Common myeloid progenitor, CD34-positive (primary cell): ENCODE data around the gene ATG2A.

Experiments used
- CTCF ChIA-PET: fragments of 350-600 bp; sonication (Branson Sonifier 250); formaldehyde crosslinking; loops from one replicate; lab custom pipeline; 2021; ENCODE audit warnings: antibody characterized with exemption; lab: Charles Lee
- POLR2A ChIA-PET: fragments of 350-600 bp; sonication (Branson Sonifier 250); formaldehyde crosslinking; loops from one replicate; lab custom pipeline; 2021; ENCODE audit warnings: antibody characterized with exemption; lab: Charles Lee
- DNase-seq, 3 donors: peaks; one replicate each; pipeline versions ENCODE4 v3.0.0 to v3.0.0-alpha.2; 2013
- H3K27ac ChIP-seq, 2 experiments: 1 replicate in 1 of 2; 2 replicates in 1 of 2; pipeline ENCODE4 v1.7.0; 2013; ENCODE audit warnings: inconsistent platforms in 2 of 2, low read length in 2 of 2, mild to moderate bottlenecking in 2 of 2, low read depth in 1 of 2, moderate library complexity in 1 of 2; ENCODE audit not compliant: severe bottlenecking in 2 of 2, insufficient read depth in 1 of 2, poor library complexity in 1 of 2
- H3K27me3 ChIP-seq, 5 experiments: replicated peaks in 2 of 5; 1 replicate in 3 of 5; 2 replicates in 2 of 5; pipeline versions ENCODE4 v1.6.1 to v1.7.0; 2013; ENCODE audit warnings: low read length in 4 of 5, mild to moderate bottlenecking in 2 of 5, moderate library complexity in 2 of 5, inconsistent platforms in 1 of 5; ENCODE audit not compliant: insufficient read depth in 5 of 5, control insufficient read depth in 4 of 5
- H3K36me3 ChIP-seq, 4 experiments: 1 replicate in 2 of 4; 2 replicates in 2 of 4; pipeline versions ENCODE4 v1.6.1 to v1.7.0; 2013; ENCODE audit warnings: low read length in 3 of 4, control low read depth in 1 of 4, mild to moderate bottlenecking in 1 of 4; ENCODE audit not compliant: control insufficient read depth in 4 of 4, insufficient read depth in 4 of 4
- H3K4me1 ChIP-seq, 4 experiments: 1 replicate in 3 of 4; 2 replicates in 1 of 4; pipeline versions ENCODE4 v1.6.1 to v1.7.1; 2013; ENCODE audit warnings: low read length in 3 of 4, mild to moderate bottlenecking in 3 of 4, control low read depth in 1 of 4, inconsistent platforms in 1 of 4, moderate library complexity in 1 of 4; ENCODE audit not compliant: control insufficient read depth in 4 of 4, insufficient read depth in 4 of 4; ENCODE audit errors: control extremely low read depth in 1 of 4
- H3K4me3 ChIP-seq, 7 experiments: 1 replicate in 4 of 7; 2 replicates in 3 of 7; pipeline versions ENCODE4 v1.5.1 to v1.7.0; 2013; ENCODE audit warnings: mild to moderate bottlenecking in 7 of 7, low read length in 6 of 7, moderate library complexity in 6 of 7, inconsistent platforms in 2 of 7, low read depth in 2 of 7, control low read depth in 1 of 7; ENCODE audit not compliant: insufficient read depth in 4 of 7, control insufficient read depth in 1 of 7; ENCODE audit errors: extremely low read depth in 1 of 7
- H3K9me3 ChIP-seq, 5 experiments: 1 replicate in 4 of 5; 2 replicates in 1 of 5; pipeline versions ENCODE4 v1.6.1 to v1.7.1; 2013; ENCODE audit warnings: low read length in 4 of 5, mild to moderate bottlenecking in 2 of 5, inconsistent platforms in 1 of 5, low read depth in 1 of 5, moderate library complexity in 1 of 5; ENCODE audit not compliant: control insufficient read depth in 4 of 5, insufficient read depth in 2 of 5; ENCODE audit errors: control extremely low read depth in 1 of 5
- WGBS: methylation state at CpG from one replicate; pipeline ENCODE4 v1.1.5; 2013; ENCODE audit not compliant: insufficient coverage; 5-methylcytosine and 5-hydroxymethylcytosine counted together

The ATG2A gene

GRCh38 chr11:64947208-64947814 is 30.3 kb upstream of the ATG2A start:
- ChIA-PET CTCF (interaction anchor here (1.9 kb wide), 1 partner anchor 10 kb away, joined by 5 read pairs; no protein-coding TSS in a partner anchor), POLR2A (interaction anchor here (0.6 kb wide), 2 partner anchors 36 to 152 kb away, joined by 3 read pairs; no protein-coding TSS in a partner anchor)
- Histone ChIP-seq H3K4me3 (no peak overlapping the region), H3K36me3 (no peaks in the 10 kb centered on the region), H3K27me3 (peaks cover 0 to 18% (median 0%) of the 10 kb centered on the region in 5 experiments), H3K27ac (no peak overlapping the region), H3K4me1 (no peaks in the 10 kb centered on the region), H3K9me3 (no peaks in the 10 kb centered on the region)
- 87% methylated on average over 5 of the region's 5 CpGs for WGBS
- no peak for DNase-seq

- no peak for DNase-seq
- CTCF ChIA-PET, result interaction anchor here (0.8 to 1.5 kb wide), 4 partner anchors 10 to 60 kb away, joined by 3 to 5 read pairs (median 3); partner anchors contain the start of gene BATF2
- H3K9me3 ChIP-seq, result no peaks in the 10 kb centered on the region
- H3K27me3 ChIP-seq, result peaks cover 0 to 4% (median 0%) of the 10 kb centered on the region in 5 experiments
- no peaks in the 10 kb centered on the region for H3K4me1 ChIP-seq
- no peak overlapping the region for H3K4me3 ChIP-seq
- H3K27ac ChIP-seq, result no peak overlapping the region
- POLR2A ChIA-PET, result no interaction called here
- 93% methylated on average over 4 of the region's 4 CpGs for WGBS
- H3K36me3 ChIP-seq, result peaks cover 0 to 7% (median 4%) of the 10 kb centered on the region in 4 experiments
Measured at GRCh38 chr11:64936539-64936938, 19.5 kb upstream of the ATG2A start.

GRCh38 chr11:64935359-64936081 is 18.5 kb upstream of the ATG2A start, which contains the start of gene GPHA2:
Gene GPHA2 (minus strand): TSS chr11:64935893. CDS start chr11:64935460, 433 bp downstream.
- Histone ChIP-seq H3K27me3 (peaks cover 0 to 4% (median 0%) of the 10 kb centered on the region in 5 experiments), H3K9me3 (no peaks in the 10 kb centered on the region), H3K36me3 (peaks cover 3 to 10% (median 8%) of the 10 kb centered on the region in 4 experiments), H3K4me3 (no peak within 1 kb of the TSS), H3K27ac (no peak within 1 kb of the TSS), H3K4me1 (no peaks in the 10 kb centered on the region)
- WGBS, result 98% methylated on average over 11 of the region's 14 CpGs
- CTCF ChIA-PET, result interaction anchor here (1.0 to 1.5 kb wide), 2 partner anchors 16 to 42 kb away, joined by 3 read pairs; no protein-coding TSS in a partner anchor
- POLR2A ChIA-PET, result interaction anchor here (0.5 kb wide), 1 partner anchor 47 kb away, joined by 3 read pairs; no protein-coding TSS in a partner anchor
- no peak for DNase-seq

- H3K27me3 ChIP-seq, result peaks cover 0 to 4% (median 0%) of the 10 kb centered on the region in 5 experiments
- no peak overlapping the region for H3K27ac ChIP-seq
- no peak overlapping the region for H3K4me3 ChIP-seq
- ChIA-PET CTCF (interaction anchor here (1.4 to 2.4 kb wide), 2 partner anchors 9 to 62 kb away, joined by 4 to 10 read pairs; partner anchors contain the start of gene BATF2), POLR2A (interaction anchor here (0.5 kb wide), 1 partner anchor 48 kb away, joined by 3 read pairs; no protein-coding TSS in a partner anchor)
- no peaks in the 10 kb centered on the region for H3K9me3 ChIP-seq
- DNase-seq, result no peak
- 96% methylated on average over 26 of the region's 27 CpGs for WGBS
- H3K36me3 ChIP-seq, result peaks cover 6 to 10% (median 9%) of the 10 kb centered on the region in 4 experiments
- no peaks in the 10 kb centered on the region for H3K4me1 ChIP-seq
Measured at GRCh38 chr11:64934682-64935358, 17.8 kb upstream of the ATG2A start.

- Histone ChIP-seq H3K4me1 (no peaks in the 10 kb centered on the region), H3K4me3 (no peak overlapping the region), H3K9me3 (no peaks in the 10 kb centered on the region), H3K27me3 (peaks cover 0 to 1% (median 0%) of the 10 kb centered on the region in 5 experiments), H3K36me3 (peaks cover 6 to 12% (median 9%) of the 10 kb centered on the region in 4 experiments), H3K27ac (no peak overlapping the region)
- ChIA-PET POLR2A (interaction anchor here (1.0 kb wide), 1 partner anchor 65 kb away, joined by 3 read pairs; no protein-coding TSS in a partner anchor), CTCF (interaction anchor here (1.4 to 2.4 kb wide), 2 partner anchors 9 to 63 kb away, joined by 4 to 10 read pairs; partner anchors contain the start of gene BATF2)
- DNase-seq, result no peak
- WGBS, result 96% methylated on average over 7 of the region's 10 CpGs
Measured at GRCh38 chr11:64933935-64934681, 17.1 kb upstream of the ATG2A start.
